GM18517 (cell line): ENCODE results near the gene ZNF480.
"Not testable (repeated sequence)": the region's sequence is repeated elsewhere in the genome, so short reads cannot be mapped to it uniquely, and the experiment has no call there.

Source experiments
- ATAC-seq: cut with Tn5 transposase; IDR thresholded peaks from one replicate; pipeline ENCODE4 v1.9.1; 2021; ENCODE audit warnings: mild to moderate bottlenecking, moderate library complexity; ENCODE audit not compliant: unreplicated experiment

The ZNF480 gene

DNA sequence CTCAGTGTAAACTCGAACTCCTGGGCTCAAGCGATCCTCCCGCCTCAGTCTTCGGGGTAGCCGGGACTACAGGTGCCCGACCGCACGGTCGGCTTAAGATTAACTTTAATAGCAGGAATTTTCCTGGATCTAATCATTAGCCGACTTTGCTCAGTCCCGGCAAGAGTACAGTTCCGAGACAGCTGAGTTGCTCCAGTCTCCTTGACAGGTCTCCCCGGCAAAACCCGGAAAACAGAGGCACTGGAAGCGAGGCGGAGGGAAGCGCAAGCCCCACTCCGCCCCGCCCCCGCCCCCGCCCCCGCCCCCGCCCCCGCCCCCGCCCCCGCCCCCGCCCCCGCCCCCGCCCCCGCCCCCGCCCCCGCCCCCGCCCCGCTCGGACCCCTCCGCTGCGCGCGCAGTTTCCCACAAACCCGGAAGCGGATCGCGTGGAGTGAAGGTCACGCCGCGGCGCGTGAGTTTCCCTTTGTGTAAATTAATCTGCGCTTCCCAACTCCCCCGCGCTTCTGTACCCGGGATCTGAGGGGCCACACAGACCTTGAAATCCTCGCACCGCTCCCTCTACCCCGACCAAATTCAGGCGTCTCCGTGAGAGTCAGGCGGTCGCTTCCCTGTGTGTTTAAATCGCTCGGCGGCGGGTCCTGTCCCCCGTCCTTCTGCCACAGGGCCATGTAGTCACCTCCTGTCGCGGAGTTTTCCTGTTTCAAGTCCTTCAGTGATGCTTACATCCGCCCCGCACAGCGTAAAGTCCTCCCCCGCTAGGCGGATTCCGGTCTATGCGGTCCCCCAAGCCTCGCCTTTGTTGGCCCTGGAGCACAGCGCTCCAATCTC lies at the start of gene ZNF480:
ZNF480 (plus strand) TSS at position 397 of the 828 bp plus-strand sequence. CDS start 3,244 bp downstream, outside the sequence.
- peak; percentile 59 for ATAC-seq

DNA sequence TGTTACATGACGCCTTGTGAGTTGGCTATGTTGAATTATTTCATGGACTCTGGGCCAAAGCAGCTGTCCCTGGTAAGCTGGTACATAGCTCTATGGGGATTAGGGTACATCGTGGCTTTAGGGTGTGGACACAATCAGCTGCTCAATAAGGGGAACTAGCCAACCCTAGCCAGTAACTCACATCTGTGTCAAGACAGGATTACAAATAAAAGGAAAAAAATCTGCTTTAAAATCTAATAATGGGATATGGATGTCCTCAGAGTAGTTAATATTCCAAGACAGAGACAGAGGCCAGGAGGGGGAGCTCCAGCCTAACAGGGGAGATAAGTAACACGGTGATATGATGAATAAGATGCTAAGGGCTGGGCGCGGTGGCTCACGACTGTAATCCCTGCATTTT lies 48.7 kb upstream of the ZNF480 start:
- ATAC-seq = no peak

DNA sequence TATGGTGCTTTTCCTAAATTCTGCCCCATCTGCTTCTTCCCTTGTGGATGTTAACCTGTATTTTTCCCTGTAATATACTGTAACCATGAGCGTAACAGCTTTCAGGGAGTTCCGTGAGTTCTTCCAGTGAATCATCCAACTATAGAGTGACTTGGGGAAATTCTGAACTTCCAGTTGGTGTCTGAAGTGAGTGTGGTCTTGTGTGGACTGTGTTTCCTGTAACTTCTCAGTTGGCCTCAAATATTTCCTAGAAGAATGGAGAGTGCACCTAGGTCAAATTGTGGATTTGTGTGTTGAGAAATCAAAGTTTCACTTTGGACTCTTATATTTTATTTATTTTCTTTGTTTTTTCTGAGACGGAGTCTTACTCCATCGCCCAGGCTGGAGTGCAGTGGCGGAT lies 38.5 kb upstream of the ZNF480 start:
- no peak for ATAC-seq

DNA sequence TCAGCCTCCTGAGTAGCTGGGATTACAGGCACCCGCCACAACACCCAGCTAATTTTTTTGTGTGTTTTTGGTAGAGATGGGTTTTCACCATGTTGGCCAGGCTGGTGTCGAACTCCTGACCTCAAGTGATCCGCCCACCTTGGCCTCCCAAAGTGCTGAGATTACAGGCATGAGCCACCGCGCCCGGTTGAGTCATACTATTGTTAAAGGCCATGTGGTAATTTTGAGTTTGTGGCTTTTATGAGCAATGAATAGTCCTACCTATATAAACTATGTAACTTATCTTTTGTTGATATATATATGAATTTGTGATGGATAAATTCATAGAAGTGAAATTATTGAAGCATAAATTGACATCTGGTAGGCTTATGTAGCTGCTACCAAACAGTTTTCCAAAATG lies 31.4 kb upstream of the ZNF480 start:
- not testable (repeated sequence) for ATAC-seq

DNA sequence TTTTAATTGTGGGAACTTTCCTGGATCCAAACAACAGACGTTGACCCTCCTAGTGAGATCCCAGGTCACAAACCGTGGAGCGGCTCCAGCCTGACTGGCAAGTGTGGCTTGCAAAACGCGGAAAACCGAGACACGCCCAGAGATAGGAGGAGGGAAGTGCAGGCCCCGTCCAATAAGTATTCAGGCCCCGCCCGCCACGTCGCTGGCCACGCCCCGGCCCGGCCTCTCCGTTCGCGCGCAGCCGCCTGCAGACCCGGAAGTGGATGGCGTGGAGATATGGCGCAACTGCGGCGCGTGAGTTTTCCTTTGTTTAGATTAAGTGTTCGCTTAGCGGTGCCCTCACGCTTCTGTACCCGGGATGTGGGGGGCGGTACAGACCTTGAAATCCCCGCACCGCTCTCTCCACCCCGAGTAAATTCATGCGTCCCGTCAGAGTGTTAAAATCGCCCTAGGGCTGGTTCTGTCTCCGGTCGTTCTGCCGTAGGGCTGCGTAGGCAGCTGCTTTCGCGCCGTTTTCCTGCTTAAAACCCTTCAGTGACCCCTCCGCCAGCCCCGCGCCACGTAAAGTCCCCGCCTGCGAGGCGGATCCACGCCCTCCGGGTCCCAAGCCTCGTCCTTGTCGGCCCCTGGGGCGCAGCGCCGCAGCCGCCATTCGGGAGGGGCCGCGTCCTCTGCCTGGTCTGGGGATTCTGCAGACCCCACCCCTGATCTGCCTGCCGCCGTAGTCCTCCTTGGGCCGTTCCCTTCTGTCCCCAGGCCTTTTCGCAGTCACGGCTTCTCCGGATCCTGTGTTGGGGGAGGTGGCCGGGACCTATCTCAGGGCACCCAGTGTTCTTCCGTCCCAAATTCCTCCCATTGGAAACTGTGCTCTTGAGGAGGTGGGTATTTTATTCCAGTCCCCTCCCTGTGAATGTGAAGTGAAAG lies 27.4 kb upstream of the ZNF480 start, which contains the start of gene ZNF766:
ZNF766 (plus strand) TSS at position 250 of the 924 bp plus-strand sequence; CDS start at position 277, 27 bp downstream.
- peak; percentile 85 for ATAC-seq

DNA sequence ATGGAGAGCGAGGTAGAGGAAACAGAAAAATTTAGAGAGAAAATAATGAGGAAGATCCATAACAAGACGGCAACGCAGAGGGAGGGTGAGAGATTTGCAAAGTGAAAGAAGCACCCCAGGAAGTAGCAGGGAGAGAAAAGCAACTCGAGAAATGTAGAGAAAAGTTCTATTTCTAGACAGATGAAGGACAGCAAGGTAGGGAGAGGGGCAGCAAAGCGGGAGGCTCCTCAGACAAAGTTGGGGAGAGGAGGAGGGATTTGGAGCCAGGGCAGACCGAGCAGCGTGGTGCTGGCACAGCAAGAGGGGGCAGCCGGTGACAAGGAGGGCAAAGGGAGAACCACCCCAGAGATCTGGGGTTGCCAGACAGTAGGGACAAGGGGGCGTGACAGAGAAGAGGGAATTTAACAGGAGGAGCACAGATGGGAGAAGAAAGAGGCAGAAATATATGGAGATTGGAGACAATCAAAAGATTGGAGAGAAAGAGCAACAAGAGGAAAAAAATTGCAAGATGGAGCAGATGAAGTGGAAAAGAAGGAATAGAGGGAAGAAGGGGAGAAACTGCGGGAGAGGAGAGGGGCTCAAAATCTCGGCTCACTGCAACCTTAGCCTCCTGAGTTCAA lies 26.6 kb upstream of the ZNF480 start:
- no peak for ATAC-seq

DNA sequence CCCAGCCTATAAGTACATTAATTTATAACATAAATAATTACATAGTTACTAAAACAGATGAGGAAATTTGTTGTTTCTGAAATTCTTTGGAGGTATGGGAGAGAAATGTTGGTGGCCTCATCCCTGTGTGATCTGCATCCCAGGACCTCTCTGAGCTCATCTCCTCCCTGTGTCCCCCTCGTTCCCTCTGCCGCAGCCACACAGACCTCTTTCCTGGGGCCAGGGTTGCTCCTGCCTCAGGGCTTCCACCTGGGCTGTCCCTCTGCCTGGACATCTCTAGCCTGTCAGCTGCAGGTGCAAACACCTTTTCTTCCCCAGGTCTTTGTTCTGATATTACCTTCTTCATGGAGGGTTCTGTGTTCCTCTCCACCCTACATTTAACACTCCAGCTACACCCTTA lies 23.7 kb upstream of the ZNF480 start:
- ATAC-seq = no peak

DNA sequence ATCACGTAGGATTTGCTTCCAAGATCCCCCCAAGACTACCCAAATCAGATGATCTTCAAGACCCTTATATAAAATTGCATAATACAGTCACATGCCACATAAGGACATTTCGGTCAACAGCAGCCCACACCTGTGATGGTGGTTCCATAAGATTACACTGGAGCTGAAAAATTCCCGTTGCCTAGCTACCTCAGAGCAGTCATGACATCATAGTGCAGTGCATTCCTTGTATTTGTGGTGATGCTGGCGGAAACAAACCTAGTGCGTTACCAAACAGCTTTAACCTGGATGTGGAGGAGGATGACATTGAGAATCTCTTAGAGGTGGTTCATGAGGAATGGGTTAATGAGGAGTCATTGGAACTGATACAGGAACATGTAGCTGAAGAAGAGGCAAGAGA lies 22.8 kb upstream of the ZNF480 start:
- no peak for ATAC-seq

DNA sequence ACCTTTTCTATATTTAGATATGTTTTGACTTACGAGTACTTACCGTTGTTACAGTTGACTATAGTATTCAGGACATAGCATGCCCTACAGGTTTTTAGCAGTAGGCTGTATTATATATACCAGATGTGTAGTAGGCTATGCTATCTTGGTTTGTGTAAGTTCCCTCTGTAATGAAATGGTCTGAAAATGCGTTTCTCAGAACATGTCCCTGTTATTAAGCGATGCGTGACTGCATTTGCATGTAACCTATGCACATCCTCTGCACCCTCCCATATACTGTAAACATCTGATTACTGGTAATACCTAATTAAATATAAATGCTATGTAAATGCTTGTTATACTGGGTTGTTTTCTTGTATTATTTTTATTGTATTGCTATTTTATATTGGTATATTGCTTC lies 21.0 kb upstream of the ZNF480 start:
- no peak for ATAC-seq

DNA sequence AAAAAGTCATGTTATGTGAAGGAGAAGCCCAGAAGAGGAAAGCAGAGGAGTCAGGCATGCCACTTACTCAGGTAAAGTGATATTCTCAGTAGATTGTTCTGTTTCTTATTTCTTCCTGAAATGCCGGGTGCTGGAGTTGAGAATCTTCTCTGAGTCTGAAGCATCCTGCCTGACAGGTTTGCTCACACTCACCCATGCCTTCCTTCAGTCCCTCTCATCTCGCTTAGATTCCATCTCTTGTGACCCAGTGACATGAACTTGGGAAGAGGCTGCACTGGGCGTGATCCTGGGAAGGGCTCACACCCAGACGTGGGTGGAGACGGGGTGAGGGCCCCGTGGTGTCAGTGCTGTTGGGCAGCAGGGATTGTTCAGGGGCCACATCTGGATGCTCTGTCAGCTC lies 19.5 kb upstream of the ZNF480 start:
- no peak for ATAC-seq

DNA sequence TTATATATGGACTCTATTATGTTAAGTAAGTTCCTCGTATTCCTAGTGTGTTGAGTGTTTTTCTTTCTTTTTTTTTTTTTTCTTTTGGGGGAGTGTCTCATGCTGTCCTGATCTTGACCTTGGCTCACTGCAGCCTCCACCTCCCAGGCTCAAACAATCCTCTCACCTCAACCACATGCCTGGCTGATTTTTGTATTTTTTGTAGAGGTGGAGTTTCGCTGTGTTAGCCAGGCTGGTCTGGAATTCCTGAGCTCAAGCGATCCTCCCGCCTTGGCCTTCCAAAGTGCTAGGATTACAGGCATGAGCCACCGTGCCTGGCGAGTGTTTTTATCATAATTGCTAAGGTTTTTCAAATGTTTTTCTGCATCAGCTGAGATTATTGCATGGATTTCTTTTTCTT lies 10.7 kb upstream of the ZNF480 start:
- ATAC-seq = no peak

DNA sequence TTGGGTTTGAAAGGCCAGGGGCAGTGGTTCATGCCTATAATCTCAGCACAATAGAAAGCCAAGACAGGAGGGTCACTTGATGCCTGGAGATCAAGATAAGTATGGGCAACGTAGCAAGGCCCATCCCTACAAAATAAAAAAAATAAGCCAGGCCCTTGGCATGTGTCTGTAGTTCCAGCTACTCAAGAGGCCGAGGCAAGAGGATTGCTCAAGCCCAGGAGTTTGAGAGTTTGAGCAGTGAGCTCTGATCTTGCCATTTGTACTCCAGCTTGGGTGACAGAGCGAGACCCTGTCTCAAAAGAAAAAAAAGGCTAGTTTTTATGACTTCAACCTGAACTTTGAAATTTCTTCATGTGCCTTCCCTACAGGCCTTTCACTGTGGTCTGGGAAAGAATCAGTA lies 5.2 kb upstream of the ZNF480 start:
- no peak for ATAC-seq

DNA sequence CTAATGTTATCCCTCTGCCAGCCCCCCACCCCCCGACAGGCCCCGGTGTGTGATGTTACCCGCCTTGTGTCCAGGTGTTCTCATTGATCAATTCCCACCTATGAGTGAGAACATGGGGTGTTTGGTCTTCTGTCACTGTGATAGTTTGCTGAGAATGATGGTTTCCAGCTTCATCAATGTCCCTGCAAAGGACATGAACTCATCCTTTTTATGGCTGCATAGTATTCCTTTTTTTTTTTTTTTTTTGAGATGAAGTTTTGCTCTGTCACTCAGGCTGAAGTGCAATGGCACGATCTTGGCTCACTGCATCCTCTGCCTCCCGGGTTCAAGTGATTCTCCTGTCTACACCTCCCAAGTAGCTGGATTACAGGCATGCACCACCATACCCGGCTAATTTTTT lies 4.0 kb upstream of the ZNF480 start:
- ATAC-seq = not testable (repeated sequence)

DNA sequence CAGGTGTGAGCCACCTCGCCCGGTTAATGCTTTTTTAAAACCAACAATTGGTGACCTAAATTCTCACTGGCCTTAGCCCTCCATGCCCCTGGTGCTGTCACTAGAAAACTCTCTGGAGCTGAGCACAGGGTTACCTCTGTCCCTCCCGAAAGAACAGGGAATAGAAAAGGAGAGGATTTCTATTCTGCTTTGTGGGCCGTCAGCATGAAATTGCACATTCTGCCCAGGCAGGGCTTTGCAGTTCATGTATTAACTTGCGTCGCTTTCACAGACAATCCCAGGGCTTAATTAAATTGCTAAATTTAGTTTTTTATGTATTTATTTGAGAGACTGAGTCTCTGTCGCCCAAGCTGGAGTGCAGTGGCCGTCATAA lies 583 bp upstream of the ZNF480 start:
- no peak for ATAC-seq

DNA sequence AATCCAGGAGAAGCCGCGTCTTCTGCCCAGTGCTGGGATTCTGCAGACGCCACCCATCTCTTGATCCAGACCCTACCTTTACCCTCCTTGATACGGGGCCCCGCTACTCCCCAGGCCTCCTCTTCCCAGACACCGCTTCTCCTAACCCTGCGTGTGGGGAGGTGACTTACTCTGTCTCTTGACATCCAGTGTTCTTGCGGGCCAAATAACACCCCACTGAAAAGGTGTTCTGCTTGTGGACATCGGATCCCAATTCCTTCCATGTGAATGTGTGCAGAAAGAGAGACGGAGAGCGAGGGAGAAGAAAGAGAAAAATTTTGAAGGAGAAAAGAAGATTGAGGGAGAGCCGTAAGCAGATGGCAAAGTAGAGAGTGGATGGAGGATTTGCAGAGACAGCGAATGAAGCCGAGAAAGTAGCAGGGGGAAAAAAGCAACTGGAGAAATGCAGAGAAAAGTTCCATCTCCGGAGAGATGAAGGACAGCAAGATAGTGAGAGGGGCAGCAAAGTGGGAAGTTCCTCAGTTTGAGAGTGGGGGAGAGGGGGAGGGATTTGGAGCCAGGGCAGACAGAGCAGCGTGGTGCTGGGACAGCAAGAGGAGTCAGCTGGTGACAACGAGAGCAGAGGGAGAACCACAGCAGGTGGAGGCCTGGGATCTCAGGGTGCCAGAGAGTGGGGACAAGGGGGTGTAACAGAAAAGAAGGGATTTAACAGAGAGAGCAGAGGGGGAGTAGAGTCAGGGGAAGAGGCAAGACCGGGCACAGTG lies 814 bp downstream of the ZNF480 start:
- no peak for ATAC-seq

DNA sequence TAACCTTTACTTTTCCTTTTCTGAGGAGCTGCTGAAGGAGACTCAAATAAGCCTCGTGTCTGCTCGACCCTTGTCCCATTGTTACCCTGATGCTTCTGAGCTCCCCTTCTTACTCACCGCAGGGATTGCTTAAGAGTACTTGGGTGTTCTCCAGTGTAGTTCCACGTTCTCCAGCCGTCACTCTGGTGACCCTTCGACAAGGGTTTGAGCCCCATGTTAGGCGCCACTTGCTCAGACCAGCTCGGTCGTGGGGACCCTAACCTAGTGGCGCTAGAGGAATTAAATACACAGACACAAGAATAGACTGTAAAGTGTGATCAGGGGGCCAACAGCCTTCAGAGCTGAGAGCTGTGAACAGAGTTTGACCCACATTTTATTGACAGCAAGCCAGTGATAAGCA lies 10.3 kb downstream of the ZNF480 start:
- no peak for ATAC-seq

DNA sequence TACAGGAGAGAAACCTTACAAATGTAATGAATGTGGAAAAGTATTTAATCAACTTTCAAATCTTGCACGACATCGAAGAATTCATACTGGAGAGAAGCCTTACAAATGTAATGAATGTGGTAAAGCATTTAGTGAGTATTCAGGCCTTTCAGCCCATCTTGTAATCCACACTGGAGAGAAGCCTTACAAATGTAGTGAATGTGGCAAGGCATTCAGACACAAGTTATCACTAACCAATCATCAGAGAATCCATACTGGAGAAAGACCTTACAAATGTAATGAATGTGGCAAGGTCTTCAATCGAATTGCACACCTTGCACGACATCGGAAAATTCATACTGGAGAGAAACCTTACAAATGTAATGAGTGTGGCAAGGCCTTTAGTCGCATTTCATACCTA lies 25.5 kb downstream of the ZNF480 start:
- no peak for ATAC-seq

DNA sequence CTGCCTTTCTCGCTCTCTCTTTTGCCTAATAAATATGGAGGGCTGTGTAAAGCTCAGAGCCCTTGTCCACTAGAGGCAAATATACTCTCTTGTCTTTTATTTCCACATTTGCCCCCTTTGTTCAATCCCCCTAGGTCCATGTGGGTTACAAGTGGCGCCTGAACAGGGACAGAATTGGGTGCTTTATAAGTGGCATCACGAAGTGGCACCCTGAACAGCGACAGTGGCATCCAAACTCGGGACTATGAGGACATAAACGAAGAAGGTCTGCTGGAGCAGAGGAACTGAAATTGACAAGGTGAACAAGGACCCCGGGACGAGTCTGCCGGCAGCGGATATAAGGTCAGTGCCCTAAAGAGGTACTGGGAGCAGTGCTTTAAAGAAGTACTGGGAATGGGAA lies 34.8 kb downstream of the ZNF480 start:
- no peak for ATAC-seq

DNA sequence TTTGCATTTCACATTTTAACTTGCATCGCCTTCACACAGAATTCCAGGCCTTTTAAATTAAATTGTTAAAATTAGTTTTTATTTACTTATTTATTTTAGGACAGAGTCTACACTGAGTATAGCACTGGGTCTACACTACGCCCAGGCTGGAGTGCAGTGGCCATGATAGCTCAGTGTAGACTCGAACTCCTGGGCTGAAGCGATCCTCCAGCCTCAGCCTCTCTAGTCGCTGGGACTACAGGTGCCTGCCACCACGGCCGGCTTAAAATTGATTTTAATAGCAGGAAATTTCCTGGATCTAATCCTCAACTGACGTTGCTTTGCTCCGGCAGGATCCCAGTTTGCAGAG lies 38.8 kb downstream of the ZNF480 start:
- no peak for ATAC-seq

DNA sequence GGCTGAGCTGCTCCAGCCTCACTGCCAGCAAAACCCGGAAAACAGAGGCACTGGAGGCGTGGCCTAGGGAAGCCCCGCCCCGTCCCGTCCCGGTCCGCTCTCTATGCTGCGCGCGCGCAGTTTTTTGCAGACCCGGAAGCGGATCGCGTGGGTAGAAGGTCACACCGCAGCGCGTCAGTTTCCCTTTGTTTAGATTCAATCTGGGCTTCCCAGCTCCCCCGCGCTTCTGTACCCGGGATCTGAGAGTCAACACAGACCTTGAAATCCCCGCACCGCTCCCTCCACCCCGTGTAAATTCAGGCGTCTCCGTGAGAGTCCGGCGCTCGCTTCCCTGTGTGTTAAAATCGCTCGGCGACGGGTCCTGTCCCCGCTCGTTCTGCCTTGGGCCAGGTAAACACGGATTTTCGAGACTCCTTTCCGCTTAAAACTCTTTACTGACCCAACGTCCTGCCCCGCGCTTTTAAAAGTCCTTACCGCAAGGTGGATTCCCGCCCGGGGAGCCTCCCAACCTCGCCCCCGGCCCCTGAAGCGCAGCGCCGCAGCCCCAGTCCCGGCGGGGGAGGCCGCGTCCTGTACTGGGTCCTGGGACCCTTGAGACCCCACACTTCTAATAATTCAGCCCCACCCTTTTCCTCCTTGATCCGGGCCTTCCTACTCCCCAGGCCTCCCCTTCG lies 39.3 kb downstream of the ZNF480 start, which contains the start of gene ZNF610:
ZNF610 (plus strand) TSS at position 127 of the 674 bp plus-strand sequence. CDS start 12,930 bp downstream, outside the sequence.
- ATAC-seq = no peak
